Aorta (tissue), 5 donors: ENCODE results near the gene ASPHD1. TPM values are rescaled to one million over a fixed set of nuclear protein-coding genes. Genes with fewer than 3 reads are reported as not detected.

Source experiments
- ATAC-seq: fragments of 200-7000 bp; cut with Tn5 transposase; one replicate; pipeline ENCODE4 v1.9.1; 2022; ENCODE audit warnings: moderate library complexity; ENCODE audit not compliant: low FRiP score
- DNase-seq, 2 donors: peaks; one replicate each; pipeline ENCODE4 v3.0.0-alpha.2; 2020
- H3K27ac ChIP-seq, 2 donors: one replicate each; pipeline ENCODE4 v1.5.1; 2013; ENCODE audit warnings: low read length in 2 of 2, mild to moderate bottlenecking in 2 of 2, moderate library complexity in 2 of 2, control low read depth in 1 of 2, inconsistent platforms in 1 of 2, low read depth in 1 of 2
- H3K27me3 ChIP-seq, 2 donors: one replicate each; pipeline ENCODE4 v1.6.1; 2013; ENCODE audit warnings: control low read depth in 1 of 2, low read length in 1 of 2, mild to moderate bottlenecking in 1 of 2, moderate library complexity in 1 of 2; ENCODE audit not compliant: insufficient read depth in 2 of 2, control insufficient read depth in 1 of 2
- H3K36me3 ChIP-seq, 2 donors: one replicate each; pipeline ENCODE4 v1.6.1; 2013; ENCODE audit warnings: control low read depth in 1 of 2, low read length in 1 of 2, mild to moderate bottlenecking in 1 of 2; ENCODE audit not compliant: insufficient read depth in 2 of 2, control insufficient read depth in 1 of 2
- H3K4me1 ChIP-seq, 2 donors: one replicate each; pipeline ENCODE4 v1.6.1; 2013; ENCODE audit warnings: low read length in 2 of 2, control low read depth in 1 of 2, mild to moderate bottlenecking in 1 of 2, moderate library complexity in 1 of 2; ENCODE audit not compliant: insufficient read depth in 2 of 2, control insufficient read depth in 1 of 2
- H3K4me3 ChIP-seq, 2 donors: one replicate each; pipeline ENCODE4 v1.5.1; 2013; ENCODE audit warnings: low read length in 2 of 2, control low read depth in 1 of 2, mild to moderate bottlenecking in 1 of 2
- H3K9me3 ChIP-seq: one replicate; pipeline ENCODE4 v1.6.1; 2013; ENCODE audit warnings: mild to moderate bottlenecking, low read length; ENCODE audit not compliant: control insufficient read depth
- WGBS, 2 donors: extraction: QIAGEN DNeasy Blood & Tissue Kit; methylation state at CpG; one replicate each; pipeline ENCODE4 v1.1.7; 2013; 5-methylcytosine and 5-hydroxymethylcytosine counted together
- intact Hi-C, 2 donors: fragments of 100-400 bp; cut with DNase I; formaldehyde crosslinking; loops; one replicate each; pipeline versions ENCODE4 v1.14.2 to v1.15.0; 2022
- polyA plus RNA-seq, 2 donors: library from polyadenylated mRNA; stranded (reverse); fragments of 200-250 nt; gene quantifications; one replicate each; pipeline ENCODE4 v1.2.3, GENCODE V29; 2013
- total RNA-seq, 2 donors: library from RNA; stranded (reverse); fragmentation: NEBNext Ultra II Directional; extraction: Animal tissue kit (Norgen Biotek cat#: 25700); gene quantifications; one replicate each; pipeline ENCODE4 v1.2.1, GENCODE V29; 2021
- donor health status: healthy with polysubstance abuse.
- donor health status: Bipolar disorder and iron deficiency.
- donor health status: DM: no; HTN: no; CAD: no.
- donor health status: DM: no; HTN: no; CAD: no.
- donor health status: DM: yes; HTN: yes; CAD: no.

Gene ASPHD1
- total and polyA plus RNA-seq, 4 donors, result 0.39 to 0.48 (median 0.46) TPM; not detected in 1

DNA sequence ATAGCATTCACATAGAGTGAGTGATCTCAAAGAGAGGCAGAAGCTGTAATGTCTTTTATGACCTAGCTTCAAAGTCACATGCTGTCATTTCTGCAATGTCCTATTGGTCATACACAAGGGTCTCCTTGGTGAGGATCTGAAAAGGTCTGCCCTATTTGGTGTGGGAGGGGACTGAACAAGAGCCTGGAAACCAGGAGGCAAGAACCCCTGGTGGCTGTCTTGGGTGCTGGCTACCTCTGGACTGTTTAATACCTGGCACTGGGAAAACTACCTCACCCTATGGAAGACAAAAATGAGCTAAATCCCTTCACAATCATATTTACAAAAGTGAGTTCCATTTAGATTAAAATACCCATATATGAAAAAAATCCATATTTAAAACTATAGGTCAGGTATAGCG, 16.7 kb downstream of the ASPHD1 start:
- no peak overlapping the region for H3K27ac ChIP-seq
- H3K9me3 ChIP-seq, result no peaks in the 10 kb centered on the region
- no peak overlapping the region for H3K4me3 ChIP-seq
- peaks cover 0 to 3% of the 10 kb centered on the region in 2 donors for H3K36me3 ChIP-seq
- no peaks in the 10 kb centered on the region for H3K27me3 ChIP-seq
- 99 to 100% methylated on average over 1 of the region's 1 CpG for WGBS, 2 donors
- ATAC-seq (no peak), DNase-seq (no peak)
- intact Hi-C loops, result loop anchor here in 1 of 2 donors (5.0 kb wide), 1 partner anchor 95 kb away; the partner anchor contains the start of gene DOC2A
- no peaks in the 10 kb centered on the region for H3K4me1 ChIP-seq

DNA sequence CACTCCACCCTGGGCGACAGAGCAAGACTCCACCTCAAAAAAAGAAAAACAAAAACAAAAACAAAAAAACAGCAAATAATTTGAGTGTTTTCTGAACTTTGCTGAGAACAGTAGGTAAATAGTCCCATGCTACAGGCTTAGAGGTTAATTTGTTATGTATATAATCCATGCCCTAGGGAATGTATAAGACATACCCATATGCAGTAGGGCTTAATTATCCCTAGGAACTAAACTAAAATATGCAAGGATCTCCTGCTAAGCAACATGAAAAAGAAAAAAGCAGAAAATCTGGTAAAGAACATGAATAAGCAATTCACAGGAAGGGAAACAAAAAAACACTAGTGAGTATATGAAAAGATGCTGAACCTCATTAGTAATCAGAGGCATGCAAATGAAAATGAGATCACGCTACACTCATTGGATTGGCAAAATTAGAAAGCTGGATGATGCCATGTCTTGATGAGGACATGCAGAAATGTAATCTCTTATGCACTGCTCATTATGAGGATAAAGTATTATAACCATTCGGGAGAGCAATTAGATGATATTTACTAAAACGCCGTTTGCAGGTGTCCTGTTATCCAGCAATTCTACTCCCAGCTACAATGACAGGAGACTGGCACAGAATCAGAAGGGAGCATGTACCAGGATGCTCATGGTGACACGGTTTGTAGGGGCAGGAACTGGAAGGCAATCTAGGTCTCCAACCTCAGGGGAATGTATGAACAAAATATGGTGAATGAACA, 20.2 kb downstream of the ASPHD1 start:
- Histone ChIP-seq H3K4me1 (no peaks in the 10 kb centered on the region), H3K4me3 (no peak overlapping the region), H3K27me3 (no peaks in the 10 kb centered on the region), H3K9me3 (no peaks in the 10 kb centered on the region), H3K27ac (no peak overlapping the region), H3K36me3 (peaks cover 0 to 3% of the 10 kb centered on the region in 2 donors)
- DNase-seq, result peak in 1 of 2 donors; percentile 10
- intact Hi-C loops, result no loop called here
- 62 to 65% methylated on average over 6 of the region's 6 CpGs for whole genome bisulfite sequencing, 2 donors
- ATAC-seq, result no peak

DNA sequence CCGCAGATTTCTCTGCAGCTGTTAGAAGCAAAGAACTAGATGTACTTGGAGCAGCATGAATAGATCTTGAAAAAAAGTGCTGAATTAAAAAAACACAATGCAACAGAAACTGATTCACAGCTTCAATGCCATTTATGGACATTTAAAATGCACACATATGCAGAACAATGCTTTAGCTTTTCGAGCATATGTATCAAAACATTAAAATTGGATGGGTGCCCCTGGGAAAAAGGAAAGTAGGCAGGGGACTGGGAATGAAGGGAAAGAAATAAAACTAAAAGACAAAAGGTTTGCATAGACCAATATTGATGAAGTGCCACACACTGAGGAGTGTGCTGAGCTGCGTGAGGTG, 20.7 kb downstream of the ASPHD1 start:
- Histone ChIP-seq H3K9me3 (no peaks in the 10 kb centered on the region), H3K27me3 (no peaks in the 10 kb centered on the region), H3K4me1 (no peaks in the 10 kb centered on the region), H3K4me3 (no peak overlapping the region), H3K36me3 (peaks cover 0 to 3% of the 10 kb centered on the region in 2 donors), H3K27ac (no peak overlapping the region)
- DNase-seq (no peak), ATAC-seq (no peak)
- intact Hi-C loops, result no loop called here
- WGBS, 2 donors, result 33 to 44% methylated on average over 3 of the region's 3 CpGs

DNA sequence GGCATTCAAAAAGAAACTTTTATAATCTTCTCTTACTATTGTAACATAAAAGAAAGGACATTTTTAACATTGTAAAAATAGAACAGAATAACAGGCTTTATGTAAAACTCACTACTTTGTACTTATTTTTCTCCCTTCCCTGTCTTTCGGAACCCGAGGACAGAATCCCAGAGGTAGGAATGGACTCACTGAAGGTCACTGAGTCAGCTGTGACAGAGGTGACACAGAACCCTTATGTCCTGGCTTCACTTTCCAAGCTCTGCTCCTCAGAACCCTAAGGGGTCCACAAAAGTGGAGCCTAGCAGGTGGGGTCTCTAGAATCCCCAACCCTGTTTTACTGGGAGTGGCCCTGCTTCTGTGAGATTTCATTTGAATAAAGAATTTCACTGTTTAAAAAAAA, 22.0 kb downstream of the ASPHD1 start:
- H3K9me3 ChIP-seq, result no peaks in the 10 kb centered on the region
- no peak overlapping the region for H3K4me3 ChIP-seq
- H3K4me1 ChIP-seq, result no peaks in the 10 kb centered on the region
- H3K27ac ChIP-seq, result no peak overlapping the region
- DNase-seq (no peak), ATAC-seq (no peak)
- peaks cover 0 to 3% of the 10 kb centered on the region in 2 donors for H3K36me3 ChIP-seq
- H3K27me3 ChIP-seq, result no peaks in the 10 kb centered on the region
- intact Hi-C loops, result no loop called here
- WGBS, 2 donors, result 79 to 80% methylated on average over 2 of the region's 2 CpGs

DNA sequence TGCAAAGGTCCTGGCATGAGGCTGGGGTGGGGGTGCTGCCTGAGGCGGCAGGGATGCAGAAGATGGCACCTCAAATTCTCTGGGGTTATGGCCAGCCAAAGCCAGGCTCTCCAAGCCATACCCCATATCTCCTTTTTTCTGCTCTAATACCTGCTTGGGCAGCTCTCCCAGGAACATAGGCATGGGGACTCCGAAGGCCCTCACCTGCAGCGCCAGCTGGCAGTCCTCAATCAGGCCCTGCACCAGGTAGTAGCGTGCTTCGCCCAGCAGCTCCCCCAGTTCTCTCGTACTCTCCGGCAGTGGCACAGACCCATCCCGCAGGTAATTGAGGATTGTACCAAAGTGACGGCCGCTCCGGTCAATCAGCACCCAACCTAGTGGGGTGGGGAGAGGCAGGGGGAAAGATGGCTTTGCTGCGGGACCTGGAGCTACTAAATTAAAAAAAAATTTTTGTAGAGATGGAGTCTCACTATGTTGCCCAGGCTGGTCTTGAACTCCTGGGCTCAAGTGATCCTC, 22.8 kb downstream of the ASPHD1 start:
- Histone ChIP-seq H3K27ac (no peak overlapping the region), H3K4me1 (no peaks in the 10 kb centered on the region), H3K4me3 (no peak overlapping the region), H3K9me3 (no peaks in the 10 kb centered on the region), H3K27me3 (no peaks in the 10 kb centered on the region), H3K36me3 (peaks cover 0 to 3% of the 10 kb centered on the region in 2 donors)
- intact Hi-C loops, result no loop called here
- 93 to 95% methylated on average over 12 of the region's 12 CpGs for WGBS, 2 donors
- peak in 1 of 2 donors; percentile 37 for DNase-seq
- no peak for ATAC-seq

DNA sequence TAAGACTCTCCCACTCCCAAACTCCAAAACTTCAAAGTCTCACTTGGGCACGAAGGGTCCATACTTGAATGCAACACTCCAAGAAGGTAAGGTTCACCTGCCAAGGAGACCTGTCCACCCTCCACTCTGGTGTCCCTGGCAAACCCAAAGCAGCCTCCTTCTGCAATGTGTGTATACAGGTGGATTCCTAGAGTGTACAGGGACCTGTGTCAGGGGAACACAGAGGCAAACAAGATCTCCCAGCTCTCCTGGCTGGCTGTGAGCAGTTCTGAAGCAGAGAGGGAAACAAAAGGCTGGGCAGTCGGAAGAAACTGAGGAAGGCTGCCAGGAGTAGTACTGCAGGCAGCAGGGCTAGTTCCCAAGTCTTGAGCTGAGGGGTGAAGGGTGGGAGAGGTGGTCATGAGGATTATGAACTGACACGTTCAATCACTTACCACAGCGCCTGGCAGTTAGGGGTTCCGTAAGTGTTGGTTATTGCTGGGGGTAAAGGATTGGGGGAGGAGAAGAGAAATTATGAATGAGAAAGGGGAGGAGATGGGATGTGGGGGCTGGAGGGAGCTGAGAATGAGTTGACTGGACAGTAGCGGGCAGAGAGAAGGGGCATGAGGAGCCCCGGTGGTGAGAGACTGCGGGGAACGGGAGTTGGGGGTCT, 24.9 kb downstream of the ASPHD1 start:
- WGBS, 2 donors, result 7 to 8% methylated on average over 9 of the region's 9 CpGs
- ATAC-seq (no peak), DNase-seq (peak in 1 of 2 donors; percentile 2)
- Histone ChIP-seq H3K27ac (no peak overlapping the region), H3K36me3 (peaks cover 0 to 3% of the 10 kb centered on the region in 2 donors), H3K4me3 (peak overlapping the region; percentile 80 to 85), H3K9me3 (no peaks in the 10 kb centered on the region), H3K4me1 (no peaks in the 10 kb centered on the region), H3K27me3 (no peaks in the 10 kb centered on the region)
- intact Hi-C loops, result loop anchor here in 1 of 2 donors (5.0 kb wide), 1 partner anchor 37 kb away; the partner anchor contains the start of gene TMEM219

DNA sequence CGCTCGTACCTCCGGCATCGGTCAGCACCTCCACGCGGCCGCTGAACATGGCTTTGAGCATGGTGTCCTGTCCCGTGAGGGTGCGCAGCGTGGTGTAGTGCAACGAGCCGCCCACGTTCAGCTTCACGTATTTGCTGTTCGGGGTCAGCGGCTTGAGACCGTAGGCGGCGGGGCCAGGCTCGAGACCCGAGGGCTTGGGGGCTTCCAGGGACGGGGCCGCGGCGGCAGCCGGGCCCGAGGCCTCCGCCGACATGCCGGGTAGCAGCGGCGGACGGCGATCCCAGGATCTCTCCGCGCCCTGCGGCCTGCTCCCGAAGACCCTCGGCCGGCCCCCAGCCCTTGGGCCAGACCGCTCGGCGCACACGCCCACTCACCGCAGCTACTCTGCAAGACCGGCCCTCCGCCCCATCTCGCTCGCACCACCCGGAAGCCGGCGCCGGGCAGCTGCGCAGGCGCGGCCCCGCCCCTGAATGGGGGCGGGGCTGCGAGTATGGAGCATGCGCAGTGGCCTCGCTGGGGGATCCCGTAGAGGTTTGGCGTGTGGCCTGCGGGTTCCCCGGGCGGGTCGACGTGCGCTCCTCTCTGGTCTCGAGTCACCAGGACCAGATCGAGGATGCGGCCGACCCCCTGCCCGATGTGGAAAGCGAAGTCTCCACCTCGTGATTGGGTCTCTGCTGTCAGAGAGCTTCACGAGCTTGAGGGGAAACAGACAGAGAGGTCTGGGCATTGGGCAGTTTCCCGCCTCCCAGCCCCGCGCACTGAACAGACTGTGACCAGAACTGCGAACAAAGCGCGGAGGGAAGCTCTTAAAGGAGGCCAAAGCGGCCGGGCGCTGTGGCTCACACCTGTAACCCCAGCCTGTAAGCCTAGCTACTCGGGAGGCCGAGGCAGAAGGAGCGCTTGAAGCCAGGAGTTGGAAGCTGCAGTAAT, 25.8 kb downstream of the ASPHD1 start, which contains the start of gene KCTD13:
KCTD13 (minus strand) TSS at position 446 of the 930 bp plus-strand sequence; CDS start at position 253, 193 bp downstream.
- no peaks in the 10 kb centered on the region for H3K27me3 ChIP-seq

DNA sequence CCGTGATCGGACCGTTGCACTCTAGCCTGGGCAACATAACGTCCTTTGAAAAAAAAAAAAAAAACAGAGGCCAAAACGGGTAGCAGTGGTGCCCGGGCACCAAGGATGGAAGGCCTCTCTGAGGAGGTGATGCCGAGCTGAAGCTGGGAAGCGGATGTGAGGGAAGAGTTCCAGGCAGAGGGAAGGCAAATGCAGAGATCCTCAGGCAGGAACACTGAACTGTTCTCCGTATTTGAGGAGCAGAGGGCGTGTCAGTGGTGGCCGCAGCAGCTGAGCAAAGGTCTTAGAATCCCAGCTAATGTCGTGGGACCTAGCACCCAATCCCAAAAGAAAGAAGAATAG, 26.4 kb downstream of the ASPHD1 start:
- H3K9me3 ChIP-seq, result no peaks in the 10 kb centered on the region
- WGBS, 2 donors, result 0 to 2% methylated on average over 12 of the region's 12 CpGs
- H3K27ac ChIP-seq, result peak overlapping the region in 1 of 2 donors; percentile 55
- ATAC-seq (peak; percentile 67), DNase-seq (peak in 1 of 2 donors; percentile 54)
- no peaks in the 10 kb centered on the region for H3K27me3 ChIP-seq
- peak overlapping the region; percentile 22 to 80 for H3K4me3 ChIP-seq
- H3K4me1 ChIP-seq, result no peaks in the 10 kb centered on the region
- intact Hi-C loops, result loop anchor here (2.0 to 5.0 kb wide), 3 partner anchors 34 to 68 kb away; partner anchors contain the start of genes HIRIP3 (in 1 of the 2) and TMEM219 (in 1 of the 2)
- H3K36me3 ChIP-seq, result no peaks in the 10 kb centered on the region

More for the DNA sequence above, 25.8 kb downstream of the ASPHD1 start, which contains the start of gene KCTD13:
- ATAC-seq, result peak; percentile 99
- intact Hi-C loops, result loop anchor here (2.0 to 5.0 kb wide), 3 partner anchors 35 to 69 kb away; partner anchors contain the start of genes HIRIP3 (in 1 of the 2) and TMEM219 (in 1 of the 2)
- no peaks in the 10 kb centered on the region for H3K4me1 ChIP-seq
- H3K4me3 ChIP-seq, result peak within 1 kb of the TSS; percentile 80 to 85
- H3K27ac ChIP-seq, result peak within 1 kb of the TSS in 1 of 2 donors; percentile 55
- DNase-seq, result peak; percentile 88 to 95
- 0 to 1% methylated on average over 62 to 89 of the region's 89 CpGs for WGBS, 2 donors
- H3K9me3 ChIP-seq, result no peaks in the 10 kb centered on the region
- H3K36me3 ChIP-seq, result no peaks in the 10 kb centered on the region
